NK-92 (cell line): ENCODE measurements around the gene GALK2.
"Not testable (repeated sequence)": the region's sequence is repeated elsewhere in the genome, so short reads cannot be mapped to it uniquely, and the experiment has no call there.

ENCODE experiments used
- DNase-seq: peaks from one replicate; lab custom pipeline; 2025; ENCODE audit not compliant: unreplicated experiment; lab: John Stamatoyannopoulos, UW

Gene GALK2

GRCh38 chr15:49328941-49329340 lies 158.9 kb downstream of the GALK2 start:
- DNase-seq, result no peak

- no peak for DNase-seq
Observed at GRCh38 chr15:49330166-49330565, 160.1 kb downstream of the GALK2 start.

DNA sequence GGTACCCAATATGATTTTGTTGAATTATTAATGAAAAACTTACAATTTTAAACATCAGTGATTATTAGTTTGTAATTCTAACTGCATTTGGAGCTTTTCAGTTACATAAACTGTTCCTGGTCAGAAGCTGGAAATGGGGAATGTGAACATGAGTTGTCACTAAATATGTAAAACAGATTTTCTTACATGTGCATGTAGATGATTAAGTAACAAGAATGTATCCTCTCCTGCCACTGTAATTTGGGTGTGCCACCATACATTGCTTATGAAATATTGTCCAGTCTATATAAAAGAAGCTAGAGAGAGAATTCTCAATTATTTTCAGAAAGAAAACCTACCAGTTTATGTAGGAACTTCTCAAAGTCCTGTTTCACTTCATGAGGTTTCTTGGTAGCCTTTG lies 161.4 kb downstream of the GALK2 start:
- no peak for DNase-seq

GRCh38 chr15:49331951-49332350 lies 161.9 kb downstream of the GALK2 start:
- DNase-seq, result no peak

GRCh38 chr15:49339656-49340055 lies 169.6 kb downstream of the GALK2 start:
- no peak for DNase-seq

DNA sequence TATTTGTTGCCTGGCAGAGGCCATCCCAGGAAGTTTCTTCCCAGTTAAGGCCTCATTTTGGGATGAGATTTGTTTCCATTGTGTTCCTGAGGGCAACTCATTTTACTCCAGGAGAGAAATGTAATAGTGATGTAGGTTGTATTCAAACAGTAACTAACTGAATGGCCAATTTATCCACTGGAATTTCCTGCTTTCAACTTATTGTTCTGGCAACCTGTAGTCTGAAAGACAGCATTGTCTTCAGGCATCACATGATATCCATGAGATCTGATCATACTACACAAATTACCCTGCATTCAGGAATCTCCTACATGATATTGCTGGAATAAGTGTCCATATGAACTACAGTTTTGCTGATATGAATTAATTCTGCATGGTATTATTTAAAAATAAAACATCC lies 173.5 kb downstream of the GALK2 start:
- no peak for DNase-seq

- not testable (repeated sequence) for DNase-seq
Observed at GRCh38 chr15:49354439-49354838, 184.4 kb downstream of the GALK2 start.

GRCh38 chr15:49361370-49361769 lies 191.3 kb downstream of the GALK2 start:
- no peak for DNase-seq

DNA sequence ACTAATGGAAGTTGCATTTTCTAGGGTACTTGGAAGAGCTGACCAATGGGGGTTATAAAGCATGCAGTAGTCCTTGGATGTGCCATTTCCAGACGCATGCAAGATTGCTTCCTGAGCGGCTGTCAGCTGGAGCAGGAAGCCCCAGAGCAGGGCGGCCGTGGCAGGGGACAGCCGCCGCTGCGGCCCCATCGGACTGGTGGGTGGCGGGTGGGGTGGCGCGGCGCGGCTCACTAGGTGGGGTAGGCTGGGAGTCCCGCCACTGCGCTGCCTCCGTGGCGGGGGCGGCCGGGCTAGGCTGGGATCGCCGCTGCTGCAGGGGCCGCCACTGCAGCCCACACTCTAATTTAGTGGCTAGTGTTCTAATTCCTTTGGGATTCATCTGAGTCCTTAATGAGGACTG lies 196.4 kb downstream of the GALK2 start:
- no peak for DNase-seq

- no peak for DNase-seq
Observed at GRCh38 chr15:49370782-49371181, 200.7 kb downstream of the GALK2 start.

- DNase-seq, result no peak
Observed at GRCh38 chr15:49372366-49372765, 202.3 kb downstream of the GALK2 start.

GRCh38 chr15:49379996-49380395 lies 209.9 kb downstream of the GALK2 start:
- no peak for DNase-seq

DNA sequence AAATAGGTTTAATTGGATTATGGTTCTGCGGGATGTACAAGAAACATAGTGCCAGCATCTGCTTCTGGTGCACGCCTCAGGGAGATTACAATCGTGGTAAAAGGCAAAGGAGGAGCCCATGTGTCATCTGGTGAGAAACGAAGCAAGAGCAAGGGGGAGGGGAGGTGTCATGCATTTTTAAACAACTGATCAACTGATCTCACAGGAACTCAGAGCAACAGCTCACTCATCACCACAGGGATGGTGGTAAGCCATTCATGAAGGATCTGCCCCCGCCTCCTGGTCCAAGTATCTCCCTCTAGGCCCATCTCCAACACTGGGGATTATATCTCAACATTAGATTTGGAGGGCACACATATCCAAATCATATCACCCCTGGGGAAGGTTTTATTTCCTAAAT lies 210.9 kb downstream of the GALK2 start:
- no peak for DNase-seq
